GM23338 (cell line): ENCODE measurements around the gene PCNX1. TPM values are rescaled to one million over a fixed set of nuclear protein-coding genes. Genes with fewer than 3 reads are reported as not detected.

ENCODE experiments used
- ATAC-seq: fragments of 200-7000 bp; cut with Tn5 transposase; 3 replicates; pipeline ENCODE4 v1.9.1; 2020
- DNase-seq: peaks from one replicate; pipeline ENCODE4 v3.0.0-alpha.2; 2015; ENCODE audit warnings: low spot score
- H2AFZ ChIP-seq: fragments of 200-600 bp; sonication (generic); 2 replicates; pipeline ENCODE4 v1.8.0; 2016; ENCODE audit warnings: antibody characterized with exemption, mild to moderate bottlenecking, moderate library complexity
- H3F3A ChIP-seq: fragments of 200-600 bp; sonication (generic); replicated peaks from 2 replicates; pipeline ENCODE4 v1.8.0; 2017; ENCODE audit warnings: antibody characterized with exemption, mixed run types, low read depth
- H3K27ac ChIP-seq: fragments of 200-600 bp; sonication (generic); 2 replicates; pipeline ENCODE4 v1.6.1; 2016; ENCODE audit warnings: low read depth
- H3K27me3 ChIP-seq: fragments of 200-600 bp; sonication (generic); 2 replicates; pipeline ENCODE4 v1.8.0; 2016; ENCODE audit warnings: mild to moderate bottlenecking, mixed run types, moderate library complexity; ENCODE audit not compliant: insufficient read depth
- H3K36me3 ChIP-seq: fragments of 200-600 bp; sonication (generic); 2 replicates; pipeline ENCODE4 v1.8.0; 2016; ENCODE audit warnings: mild to moderate bottlenecking; ENCODE audit not compliant: insufficient read depth
- H3K4me1 ChIP-seq: fragments of 200-600 bp; sonication (generic); 2 replicates; pipeline ENCODE4 v1.8.0; 2016; ENCODE audit warnings: mild to moderate bottlenecking, moderate library complexity; ENCODE audit not compliant: insufficient read depth
- H3K4me2 ChIP-seq: fragments of 200-600 bp; sonication (generic); 2 replicates; pipeline ENCODE4 v1.7.1; 2017; ENCODE audit warnings: mixed run types
- H3K4me3 ChIP-seq: fragments of 200-600 bp; sonication (generic); 2 replicates; pipeline ENCODE4 v1.6.1; 2016; ENCODE audit warnings: mixed run types
- H3K79me2 ChIP-seq: fragments of 200-600 bp; sonication (generic); replicated peaks from 2 replicates; pipeline ENCODE4 v1.8.0; 2017; ENCODE audit warnings: mild to moderate bottlenecking; ENCODE audit not compliant: insufficient read depth
- H3K9me2 ChIP-seq: fragments of 200-600 bp; sonication (generic); 2 replicates; pipeline ENCODE4 v1.8.0; 2017; ENCODE audit not compliant: insufficient read depth
- H4K20me1 ChIP-seq: fragments of 200-600 bp; sonication (generic); replicated peaks from 2 replicates; pipeline ENCODE4 v1.8.0; 2017; ENCODE audit warnings: mild to moderate bottlenecking; ENCODE audit not compliant: insufficient read depth
- H3K27ac Mint-ChIP-seq: 2 replicates; pipeline ENCODE4 v1.8.0; 2020; ENCODE audit warnings: inconsistent platforms, mild to moderate bottlenecking, moderate library complexity, mixed read lengths
- H3K27me3 Mint-ChIP-seq: 3 replicates; pipeline ENCODE4 v1.8.0; 2022; ENCODE audit warnings: low read depth, mild to moderate bottlenecking, moderate library complexity, mixed read lengths, inconsistent platforms; ENCODE audit not compliant: insufficient read depth, poor library complexity
- H3K36me3 Mint-ChIP-seq: 3 replicates; pipeline ENCODE4 v1.8.0; 2021; ENCODE audit warnings: low read depth, mild to moderate bottlenecking, inconsistent platforms, moderate library complexity, mixed read lengths
- H3K4me1 Mint-ChIP-seq: 3 replicates; pipeline ENCODE4 v1.8.0; 2020; ENCODE audit warnings: mild to moderate bottlenecking, inconsistent platforms, mixed read lengths
- H3K4me3 Mint-ChIP-seq: 3 replicates; pipeline ENCODE4 v1.8.0; 2021; ENCODE audit warnings: moderate library complexity, mild to moderate bottlenecking, inconsistent platforms, mixed read lengths
- H3K9me3 Mint-ChIP-seq: 3 replicates; pipeline ENCODE4 v1.8.0; 2020; ENCODE audit warnings: moderate library complexity, mild to moderate bottlenecking, inconsistent platforms, mixed read lengths
- NANOG ChIP-seq: IDR thresholded peaks from 2 replicates; pipeline ENCODE4 v1.6.1; 2016; ENCODE audit warnings: antibody characterized with exemption, borderline replicate concordance
- POLR2AphosphoS5 ChIP-seq: IDR thresholded peaks from 2 replicates; pipeline ENCODE4 v1.6.1; 2016; ENCODE audit warnings: antibody characterized with exemption, low read depth
- STAT1 ChIP-seq: IDR thresholded peaks from one replicate; pipeline ENCODE4 v1.6.1; 2016; ENCODE audit warnings: antibody characterized with exemption; ENCODE audit not compliant: unreplicated experiment
- ZNF114 ChIP-seq: fragments of 250-450 bp; sonication (Bioruptor Pico); IDR thresholded peaks from 2 replicates; pipeline ENCODE4 v1.5.0; 2020; ENCODE audit warnings: mild to moderate bottlenecking, moderate library complexity
- polyA plus RNA-seq: library from polyadenylated mRNA; unstranded; fragments of >200 nt; fragmentation: Nextera tagmentation; extraction: Ambion mirVana; gene quantifications from 2 replicates; pipeline ENCODE4 v1.2.1, GENCODE V29; 2016
- total RNA-seq: library from RNA; depleted of rRNA; stranded (reverse); fragments of >200 nt; shearing (Covaris generic); gene quantifications from 2 replicates; pipeline ENCODE4 v1.2.3, GENCODE V29; 2014
- TF ChIP-seq, protein P1 (sequence below): IDR thresholded peaks from one replicate; pipeline ENCODE4 v1.6.1; 2018; ENCODE audit warnings: antibody characterized with exemption; ENCODE audit not compliant: unreplicated experiment
- TF ChIP-seq, protein P2 (sequence below): fragments of 250-450 bp; sonication (Bioruptor Pico); IDR thresholded peaks from 2 replicates; pipeline ENCODE4 v1.5.0; 2020; ENCODE audit warnings: mild to moderate bottlenecking, moderate library complexity

PCNX1 gene
- total and polyA plus RNA-seq, 2 experiments from 2014 or later, result 19.4 to 53.1 TPM

DNA sequence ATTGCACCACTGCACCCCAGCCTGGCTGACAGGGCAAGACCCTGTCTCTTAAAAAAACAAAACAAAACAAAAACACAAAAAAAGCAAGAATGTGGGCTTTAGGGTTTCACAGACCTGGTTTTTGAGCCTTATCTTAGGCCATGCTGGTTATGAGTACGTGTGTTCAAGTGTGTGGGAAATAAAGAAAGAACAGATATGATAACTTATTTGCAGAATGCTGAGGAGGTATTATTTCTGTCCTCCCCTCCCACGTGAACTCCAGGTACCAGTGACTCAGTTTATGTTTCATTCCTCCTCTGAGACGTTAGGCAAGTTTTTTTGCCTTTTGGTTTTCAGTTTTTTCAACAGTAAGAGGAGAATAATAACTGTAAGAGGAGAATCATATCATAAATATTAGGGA lies 49.3 kb downstream of the PCNX1 start:
- ATAC-seq (no peak), DNase-seq (no peak)
- Mint-ChIP-seq H3K27ac (no peak overlapping the region), H3K4me1 (no peaks in the 10 kb centered on the region), H3K9me3 (no peaks in the 10 kb centered on the region; the same call in 2 of the 3 replicates), H3K4me3 (no peak overlapping the region), H3K27me3 (peaks cover 2% of the 10 kb centered on the region), H3K36me3 (peaks cover 6% of the 10 kb centered on the region; the same call in 2 of the 3 replicates)
- Histone ChIP-seq H4K20me1 (no peaks in the 10 kb centered on the region; the same call in 1 of the 2 replicates), H3K27me3 (no peaks in the 10 kb centered on the region), H3K9me2 (no peaks in the 10 kb centered on the region), H3K36me3 (no peaks in the 10 kb centered on the region), H2AFZ (no peak overlapping the region), H3K4me2 (no peak overlapping the region), H3K79me2 (peaks cover 42% of the 10 kb centered on the region), H3F3A (no peaks in the 10 kb centered on the region), H3K4me3 (no peak overlapping the region), H3K27ac (no peak overlapping the region), H3K4me1 (no peaks in the 10 kb centered on the region)
- TF ChIP-seq, protein P1, sequence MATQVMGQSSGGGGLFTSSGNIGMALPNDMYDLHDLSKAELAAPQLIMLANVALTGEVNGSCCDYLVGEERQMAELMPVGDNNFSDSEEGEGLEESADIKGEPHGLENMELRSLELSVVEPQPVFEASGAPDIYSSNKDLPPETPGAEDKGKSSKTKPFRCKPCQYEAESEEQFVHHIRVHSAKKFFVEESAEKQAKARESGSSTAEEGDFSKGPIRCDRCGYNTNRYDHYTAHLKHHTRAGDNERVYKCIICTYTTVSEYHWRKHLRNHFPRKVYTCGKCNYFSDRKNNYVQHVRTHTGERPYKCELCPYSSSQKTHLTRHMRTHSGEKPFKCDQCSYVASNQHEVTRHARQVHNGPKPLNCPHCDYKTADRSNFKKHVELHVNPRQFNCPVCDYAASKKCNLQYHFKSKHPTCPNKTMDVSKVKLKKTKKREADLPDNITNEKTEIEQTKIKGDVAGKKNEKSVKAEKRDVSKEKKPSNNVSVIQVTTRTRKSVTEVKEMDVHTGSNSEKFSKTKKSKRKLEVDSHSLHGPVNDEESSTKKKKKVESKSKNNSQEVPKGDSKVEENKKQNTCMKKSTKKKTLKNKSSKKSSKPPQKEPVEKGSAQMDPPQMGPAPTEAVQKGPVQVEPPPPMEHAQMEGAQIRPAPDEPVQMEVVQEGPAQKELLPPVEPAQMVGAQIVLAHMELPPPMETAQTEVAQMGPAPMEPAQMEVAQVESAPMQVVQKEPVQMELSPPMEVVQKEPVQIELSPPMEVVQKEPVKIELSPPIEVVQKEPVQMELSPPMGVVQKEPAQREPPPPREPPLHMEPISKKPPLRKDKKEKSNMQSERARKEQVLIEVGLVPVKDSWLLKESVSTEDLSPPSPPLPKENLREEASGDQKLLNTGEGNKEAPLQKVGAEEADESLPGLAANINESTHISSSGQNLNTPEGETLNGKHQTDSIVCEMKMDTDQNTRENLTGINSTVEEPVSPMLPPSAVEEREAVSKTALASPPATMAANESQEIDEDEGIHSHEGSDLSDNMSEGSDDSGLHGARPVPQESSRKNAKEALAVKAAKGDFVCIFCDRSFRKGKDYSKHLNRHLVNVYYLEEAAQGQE, result no peak
- no peak for TF ChIP-seq NANOG
- TF ChIP-seq POLR2AphosphoS5, result no peak

DNA sequence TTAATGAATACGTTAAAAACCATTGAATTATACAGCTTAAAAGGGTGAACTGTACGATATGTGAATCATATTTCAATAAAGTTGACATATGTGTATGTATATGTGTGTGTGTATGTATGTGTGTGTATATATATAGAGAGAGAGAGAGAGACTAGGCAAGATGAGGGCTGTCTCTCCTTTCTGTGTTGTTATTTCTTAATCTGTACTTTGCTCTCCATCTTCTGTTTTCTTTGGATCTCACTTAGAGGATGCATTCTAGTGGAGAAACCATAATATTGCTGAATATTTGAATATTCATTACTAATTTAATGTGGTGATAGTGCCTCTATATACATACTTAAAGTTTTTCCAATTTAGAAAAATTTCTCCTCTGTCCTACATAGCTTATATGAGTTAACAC lies 50.5 kb downstream of the PCNX1 start:
- H3K27ac ChIP-seq, result no peak overlapping the region
- H3F3A ChIP-seq, result no peaks in the 10 kb centered on the region
- no peaks in the 10 kb centered on the region; the same call in 1 of the 2 replicates for H4K20me1 ChIP-seq
- H3K9me3 Mint-ChIP-seq, result no peaks in the 10 kb centered on the region; the same call in 2 of the 3 replicates
- no peak overlapping the region for H3K4me3 ChIP-seq
- no peaks in the 10 kb centered on the region for H3K27me3 ChIP-seq
- peaks cover 37% of the 10 kb centered on the region for H3K79me2 ChIP-seq
- H3K36me3 Mint-ChIP-seq, result peaks cover 11% of the 10 kb centered on the region; the same call in 2 of the 3 replicates
- H3K9me2 ChIP-seq, result no peaks in the 10 kb centered on the region
- H3K27me3 Mint-ChIP-seq, result peaks cover 2% of the 10 kb centered on the region
- no peak for DNase-seq
- H3K27ac Mint-ChIP-seq, result no peak overlapping the region
- no peak for TF ChIP-seq STAT1
- no peak for TF ChIP-seq NANOG
- no peak for TF ChIP-seq POLR2AphosphoS5
- no peaks in the 10 kb centered on the region for H3K36me3 ChIP-seq
- no peak for ATAC-seq
- H2AFZ ChIP-seq, result no peak overlapping the region
- H3K4me1 Mint-ChIP-seq, result no peaks in the 10 kb centered on the region
- H3K4me1 ChIP-seq, result no peaks in the 10 kb centered on the region
- no peak overlapping the region for H3K4me2 ChIP-seq
- H3K4me3 Mint-ChIP-seq, result no peak overlapping the region

DNA sequence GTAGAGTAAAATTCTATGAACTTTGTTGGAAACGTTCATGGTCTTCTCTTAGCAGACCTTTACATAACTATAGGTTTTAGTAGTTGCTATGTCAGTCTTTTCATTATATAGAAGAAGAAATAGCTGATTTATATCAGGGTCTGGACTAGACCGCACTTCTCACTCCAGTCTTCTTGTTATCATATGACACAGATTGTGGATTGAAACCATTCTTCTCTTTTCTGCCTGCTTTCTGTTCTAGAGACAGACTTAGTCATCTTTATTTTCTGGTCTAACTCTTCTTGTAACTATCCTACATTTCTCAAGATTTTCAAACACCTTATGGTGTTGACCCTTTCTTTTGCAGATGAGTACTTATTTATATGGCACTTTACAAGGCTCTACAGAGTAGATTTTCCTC lies 55.7 kb downstream of the PCNX1 start:
- H3K79me2 ChIP-seq, result peaks cover 39% of the 10 kb centered on the region
- Mint-ChIP-seq H3K27ac (no peak overlapping the region), H3K36me3 (peaks cover 12% of the 10 kb centered on the region; the same call in 2 of the 3 replicates), H3K9me3 (no peaks in the 10 kb centered on the region; the same call in 2 of the 3 replicates), H3K27me3 (peaks cover 2% of the 10 kb centered on the region), H3K4me3 (no peak overlapping the region), H3K4me1 (no peaks in the 10 kb centered on the region)
- no peak overlapping the region for H2AFZ ChIP-seq
- ATAC-seq (no peak), DNase-seq (no peak)
- H3K9me2 ChIP-seq, result no peaks in the 10 kb centered on the region
- no peaks in the 10 kb centered on the region for H3K27me3 ChIP-seq
- no peaks in the 10 kb centered on the region for H3F3A ChIP-seq
- no peak overlapping the region for H3K4me3 ChIP-seq
- no peaks in the 10 kb centered on the region for H3K4me1 ChIP-seq
- no peaks in the 10 kb centered on the region for H3K36me3 ChIP-seq
- peaks cover 16% of the 10 kb centered on the region for H4K20me1 ChIP-seq
- no peak overlapping the region; the same call in 1 of the 2 replicates for H3K27ac ChIP-seq
- no peak overlapping the region for H3K4me2 ChIP-seq
- TF ChIP-seq ZNF114 (CRISPR knock-in tag), result no peak
- TF ChIP-seq, protein P2, sequence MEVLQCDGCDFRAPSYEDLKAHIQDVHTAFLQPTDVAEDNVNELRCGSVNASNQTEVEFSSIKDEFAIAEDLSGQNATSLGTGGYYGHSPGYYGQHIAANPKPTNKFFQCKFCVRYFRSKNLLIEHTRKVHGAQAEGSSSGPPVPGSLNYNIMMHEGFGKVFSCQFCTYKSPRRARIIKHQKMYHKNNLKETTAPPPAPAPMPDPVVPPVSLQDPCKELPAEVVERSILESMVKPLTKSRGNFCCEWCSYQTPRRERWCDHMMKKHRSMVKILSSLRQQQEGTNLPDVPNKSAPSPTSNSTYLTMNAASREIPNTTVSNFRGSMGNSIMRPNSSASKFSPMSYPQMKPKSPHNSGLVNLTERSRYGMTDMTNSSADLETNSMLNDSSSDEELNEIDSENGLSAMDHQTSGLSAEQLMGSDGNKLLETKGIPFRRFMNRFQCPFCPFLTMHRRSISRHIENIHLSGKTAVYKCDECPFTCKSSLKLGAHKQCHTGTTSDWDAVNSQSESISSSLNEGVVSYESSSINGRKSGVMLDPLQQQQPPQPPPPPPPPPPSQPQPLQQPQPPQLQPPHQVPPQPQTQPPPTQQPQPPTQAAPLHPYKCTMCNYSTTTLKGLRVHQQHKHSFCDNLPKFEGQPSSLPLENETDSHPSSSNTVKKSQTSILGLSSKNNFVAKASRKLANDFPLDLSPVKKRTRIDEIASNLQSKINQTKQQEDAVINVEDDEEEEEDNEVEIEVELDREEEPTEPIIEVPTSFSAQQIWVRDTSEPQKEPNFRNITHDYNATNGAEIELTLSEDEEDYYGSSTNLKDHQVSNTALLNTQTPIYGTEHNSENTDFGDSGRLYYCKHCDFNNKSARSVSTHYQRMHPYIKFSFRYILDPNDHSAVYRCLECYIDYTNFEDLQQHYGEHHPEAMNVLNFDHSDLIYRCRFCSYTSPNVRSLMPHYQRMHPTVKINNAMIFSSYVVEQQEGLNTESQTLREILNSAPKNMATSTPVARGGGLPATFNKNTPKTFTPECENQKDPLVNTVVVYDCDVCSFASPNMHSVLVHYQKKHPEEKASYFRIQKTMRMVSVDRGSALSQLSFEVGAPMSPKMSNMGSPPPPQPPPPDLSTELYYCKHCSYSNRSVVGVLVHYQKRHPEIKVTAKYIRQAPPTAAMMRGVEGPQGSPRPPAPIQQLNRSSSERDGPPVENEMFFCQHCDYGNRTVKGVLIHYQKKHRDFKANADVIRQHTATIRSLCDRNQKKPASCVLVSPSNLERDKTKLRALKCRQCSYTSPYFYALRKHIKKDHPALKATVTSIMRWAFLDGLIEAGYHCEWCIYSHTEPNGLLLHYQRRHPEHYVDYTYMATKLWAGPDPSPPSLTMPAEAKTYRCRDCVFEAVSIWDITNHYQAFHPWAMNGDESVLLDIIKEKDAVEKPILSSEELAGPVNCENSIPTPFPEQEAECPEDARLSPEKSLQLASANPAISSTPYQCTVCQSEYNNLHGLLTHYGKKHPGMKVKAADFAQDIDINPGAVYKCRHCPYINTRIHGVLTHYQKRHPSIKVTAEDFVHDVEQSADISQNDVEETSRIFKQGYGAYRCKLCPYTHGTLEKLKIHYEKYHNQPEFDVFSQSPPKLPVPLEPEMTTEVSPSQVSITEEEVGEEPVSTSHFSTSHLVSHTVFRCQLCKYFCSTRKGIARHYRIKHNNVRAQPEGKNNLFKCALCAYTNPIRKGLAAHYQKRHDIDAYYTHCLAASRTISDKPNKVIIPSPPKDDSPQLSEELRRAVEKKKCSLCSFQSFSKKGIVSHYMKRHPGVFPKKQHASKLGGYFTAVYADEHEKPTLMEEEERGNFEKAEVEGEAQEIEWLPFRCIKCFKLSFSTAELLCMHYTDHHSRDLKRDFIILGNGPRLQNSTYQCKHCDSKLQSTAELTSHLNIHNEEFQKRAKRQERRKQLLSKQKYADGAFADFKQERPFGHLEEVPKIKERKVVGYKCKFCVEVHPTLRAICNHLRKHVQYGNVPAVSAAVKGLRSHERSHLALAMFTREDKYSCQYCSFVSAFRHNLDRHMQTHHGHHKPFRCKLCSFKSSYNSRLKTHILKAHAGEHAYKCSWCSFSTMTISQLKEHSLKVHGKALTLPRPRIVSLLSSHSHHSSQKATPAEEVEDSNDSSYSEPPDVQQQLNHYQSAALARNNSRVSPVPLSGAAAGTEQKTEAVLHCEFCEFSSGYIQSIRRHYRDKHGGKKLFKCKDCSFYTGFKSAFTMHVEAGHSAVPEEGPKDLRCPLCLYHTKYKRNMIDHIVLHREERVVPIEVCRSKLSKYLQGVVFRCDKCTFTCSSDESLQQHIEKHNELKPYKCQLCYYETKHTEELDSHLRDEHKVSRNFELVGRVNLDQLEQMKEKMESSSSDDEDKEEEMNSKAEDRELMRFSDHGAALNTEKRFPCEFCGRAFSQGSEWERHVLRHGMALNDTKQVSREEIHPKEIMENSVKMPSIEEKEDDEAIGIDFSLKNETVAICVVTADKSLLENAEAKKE (CRISPR knock-in tag), result no peak
